HL-60 (cell line): ENCODE data around the gene BBS9.

Experiments used
- DNase-seq, 2 experiments: peaks; one replicate each; pipeline ENCODE4 v3.0.0-alpha.2; 2010 to 2020; ENCODE audit warnings: low read depth in 1 of 2, low spot score in 1 of 2
- H3K27ac ChIP-seq: fragments of 250-450 bp; sonication (Bioruptor Pico); replicated peaks from 2 replicates; pipeline ENCODE4 v1.5.1; 2020; ENCODE audit warnings: mild to moderate bottlenecking, moderate library complexity
- H3K27me3 ChIP-seq: fragments of 250-450 bp; sonication (Bioruptor Pico); 2 replicates; pipeline ENCODE4 v1.5.1; 2021; ENCODE audit warnings: mild to moderate bottlenecking, moderate library complexity; ENCODE audit not compliant: insufficient read depth, poor library complexity, severe bottlenecking
- H3K4me3 ChIP-seq: replicated peaks from 2 replicates; pipeline ENCODE4 v1.5.1; 2011; ENCODE audit warnings: mild to moderate bottlenecking, control low read depth, low read length; ENCODE audit not compliant: insufficient read depth
- GABPA ChIP-seq: IDR thresholded peaks from 2 replicates; pipeline ENCODE4 v1.6.1; 2012; ENCODE audit warnings: low read depth
- POLR2AphosphoS5 ChIP-seq: IDR thresholded peaks from 2 replicates; pipeline ENCODE4 v1.6.1; 2012; ENCODE audit warnings: low read depth
- SPI1 ChIP-seq: IDR thresholded peaks from 2 replicates; pipeline ENCODE4 v1.6.1; 2012; ENCODE audit warnings: low read depth, mild to moderate bottlenecking, borderline replicate concordance
- TF ChIP-seq, protein P1 (sequence below): IDR thresholded peaks from one replicate; pipeline ENCODE4 v1.5.1; 2011; ENCODE audit warnings: low read length, control low read depth, inconsistent platforms; ENCODE audit not compliant: insufficient read depth
- TF ChIP-seq, protein P2 (sequence below): IDR thresholded peaks from 2 replicates; pipeline ENCODE4 v1.6.1; 2012; ENCODE audit warnings: low read depth; ENCODE audit not compliant: insufficient replicate concordance

Gene BBS9

DNA sequence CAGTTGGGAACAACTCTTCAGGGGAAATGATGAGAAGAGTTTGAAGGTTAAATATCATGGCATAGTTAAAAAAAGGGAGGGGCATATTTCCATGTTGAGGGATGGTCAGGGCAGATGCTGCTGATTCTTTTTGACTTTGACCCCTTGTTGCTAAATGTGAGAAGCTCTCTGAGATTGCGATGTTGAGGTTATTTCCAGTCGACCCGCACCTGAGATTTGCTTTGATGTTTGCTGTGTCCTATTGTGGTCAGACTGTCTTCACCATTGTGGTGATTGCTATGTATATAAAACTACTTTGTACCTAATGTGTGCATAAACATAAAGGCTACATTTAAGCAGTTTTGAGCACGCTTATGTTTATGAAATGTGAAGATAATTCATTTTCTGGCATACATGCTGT is 90.9 kb downstream of the BBS9 start:
- TF ChIP-seq GABPA (no peak), SPI1 (no peak), POLR2AphosphoS5 (no peak)
- TF ChIP-seq, protein P1, sequence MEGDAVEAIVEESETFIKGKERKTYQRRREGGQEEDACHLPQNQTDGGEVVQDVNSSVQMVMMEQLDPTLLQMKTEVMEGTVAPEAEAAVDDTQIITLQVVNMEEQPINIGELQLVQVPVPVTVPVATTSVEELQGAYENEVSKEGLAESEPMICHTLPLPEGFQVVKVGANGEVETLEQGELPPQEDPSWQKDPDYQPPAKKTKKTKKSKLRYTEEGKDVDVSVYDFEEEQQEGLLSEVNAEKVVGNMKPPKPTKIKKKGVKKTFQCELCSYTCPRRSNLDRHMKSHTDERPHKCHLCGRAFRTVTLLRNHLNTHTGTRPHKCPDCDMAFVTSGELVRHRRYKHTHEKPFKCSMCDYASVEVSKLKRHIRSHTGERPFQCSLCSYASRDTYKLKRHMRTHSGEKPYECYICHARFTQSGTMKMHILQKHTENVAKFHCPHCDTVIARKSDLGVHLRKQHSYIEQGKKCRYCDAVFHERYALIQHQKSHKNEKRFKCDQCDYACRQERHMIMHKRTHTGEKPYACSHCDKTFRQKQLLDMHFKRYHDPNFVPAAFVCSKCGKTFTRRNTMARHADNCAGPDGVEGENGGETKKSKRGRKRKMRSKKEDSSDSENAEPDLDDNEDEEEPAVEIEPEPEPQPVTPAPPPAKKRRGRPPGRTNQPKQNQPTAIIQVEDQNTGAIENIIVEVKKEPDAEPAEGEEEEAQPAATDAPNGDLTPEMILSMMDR: no peak
- TF ChIP-seq, protein P2, sequence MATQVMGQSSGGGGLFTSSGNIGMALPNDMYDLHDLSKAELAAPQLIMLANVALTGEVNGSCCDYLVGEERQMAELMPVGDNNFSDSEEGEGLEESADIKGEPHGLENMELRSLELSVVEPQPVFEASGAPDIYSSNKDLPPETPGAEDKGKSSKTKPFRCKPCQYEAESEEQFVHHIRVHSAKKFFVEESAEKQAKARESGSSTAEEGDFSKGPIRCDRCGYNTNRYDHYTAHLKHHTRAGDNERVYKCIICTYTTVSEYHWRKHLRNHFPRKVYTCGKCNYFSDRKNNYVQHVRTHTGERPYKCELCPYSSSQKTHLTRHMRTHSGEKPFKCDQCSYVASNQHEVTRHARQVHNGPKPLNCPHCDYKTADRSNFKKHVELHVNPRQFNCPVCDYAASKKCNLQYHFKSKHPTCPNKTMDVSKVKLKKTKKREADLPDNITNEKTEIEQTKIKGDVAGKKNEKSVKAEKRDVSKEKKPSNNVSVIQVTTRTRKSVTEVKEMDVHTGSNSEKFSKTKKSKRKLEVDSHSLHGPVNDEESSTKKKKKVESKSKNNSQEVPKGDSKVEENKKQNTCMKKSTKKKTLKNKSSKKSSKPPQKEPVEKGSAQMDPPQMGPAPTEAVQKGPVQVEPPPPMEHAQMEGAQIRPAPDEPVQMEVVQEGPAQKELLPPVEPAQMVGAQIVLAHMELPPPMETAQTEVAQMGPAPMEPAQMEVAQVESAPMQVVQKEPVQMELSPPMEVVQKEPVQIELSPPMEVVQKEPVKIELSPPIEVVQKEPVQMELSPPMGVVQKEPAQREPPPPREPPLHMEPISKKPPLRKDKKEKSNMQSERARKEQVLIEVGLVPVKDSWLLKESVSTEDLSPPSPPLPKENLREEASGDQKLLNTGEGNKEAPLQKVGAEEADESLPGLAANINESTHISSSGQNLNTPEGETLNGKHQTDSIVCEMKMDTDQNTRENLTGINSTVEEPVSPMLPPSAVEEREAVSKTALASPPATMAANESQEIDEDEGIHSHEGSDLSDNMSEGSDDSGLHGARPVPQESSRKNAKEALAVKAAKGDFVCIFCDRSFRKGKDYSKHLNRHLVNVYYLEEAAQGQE: no peak
- no peaks in the 10 kb centered on the region for H3K27me3 ChIP-seq
- DNase-seq: no peak
- no peak overlapping the region for H3K4me3 ChIP-seq
- H3K27ac ChIP-seq: no peak overlapping the region

DNA sequence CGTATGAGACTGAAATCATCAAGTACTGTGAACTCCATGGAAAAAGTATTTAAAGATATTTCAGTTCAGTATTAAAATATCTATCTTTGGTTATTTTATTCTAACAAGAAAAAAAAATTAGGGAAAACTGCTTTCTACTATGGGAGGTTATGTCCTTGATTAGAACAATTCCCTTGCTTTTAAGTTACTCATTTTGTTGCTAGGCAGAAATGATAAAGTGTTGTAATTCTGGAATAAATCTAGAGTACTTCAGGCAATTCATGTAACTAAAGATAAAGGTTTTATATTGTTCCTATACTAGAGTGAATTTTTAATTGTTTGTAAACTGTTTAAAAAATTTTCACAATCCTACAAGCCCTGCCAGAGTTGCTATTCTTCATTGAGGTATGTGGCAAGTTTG is 92.0 kb downstream of the BBS9 start:
- DNase-seq: no peak
- TF ChIP-seq POLR2AphosphoS5: no peak
- TF ChIP-seq SPI1: no peak
- TF ChIP-seq GABPA: no peak
- TF ChIP-seq, protein P1: no peak
- TF ChIP-seq, protein P2: no peak

DNA sequence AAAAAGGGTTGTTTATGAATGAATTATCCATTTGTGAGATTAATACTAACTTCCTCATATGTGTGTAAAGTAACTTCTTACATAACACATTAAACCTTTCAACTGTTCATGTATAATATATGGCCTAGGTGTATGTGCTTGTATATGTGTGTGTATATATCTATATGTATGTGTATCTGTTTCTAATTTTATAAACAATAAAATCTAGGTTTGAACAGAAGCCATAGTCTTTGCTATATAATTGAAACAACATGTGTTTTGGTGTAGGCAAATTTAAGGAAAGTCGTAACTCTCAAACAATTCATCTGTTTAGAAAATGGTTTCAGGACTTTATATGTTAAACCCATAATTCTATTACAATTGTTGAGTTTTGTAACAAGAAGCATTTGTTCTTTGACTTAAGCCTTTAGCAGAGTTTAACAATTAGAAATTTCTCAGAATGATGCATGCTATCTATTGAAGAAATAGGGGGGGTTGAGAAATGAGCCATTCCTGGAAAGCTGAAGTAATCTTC is 103.3 kb downstream of the BBS9 start:
- TF ChIP-seq, protein P2: no peak
- TF ChIP-seq POLR2AphosphoS5: no peak
- TF ChIP-seq, protein P1: no peak
- no peak for TF ChIP-seq GABPA
- TF ChIP-seq SPI1: no peak
- H3K4me3 ChIP-seq: no peak overlapping the region
- DNase-seq: no peak
- H3K27ac ChIP-seq: no peak overlapping the region
- no peaks in the 10 kb centered on the region for H3K27me3 ChIP-seq

More for the DNA sequence above, 92.0 kb downstream of the BBS9 start:
- Histone ChIP-seq H3K4me3 (no peak overlapping the region), H3K27me3 (no peaks in the 10 kb centered on the region), H3K27ac (no peak overlapping the region)
